C4-2B (cell line): ENCODE results near the gene ALG2.

ENCODE experiments used
- CTCF ChIP-seq: fragments of 450-650 bp; conservative IDR thresholded peaks from 2 replicates; pipeline ENCODE4 v1.5.1; 2017; ENCODE audit warnings: mild to moderate bottlenecking
- ZFX ChIP-seq: fragments of 450-650 bp; IDR thresholded peaks from 2 replicates; pipeline ENCODE4 v1.6.1; 2017

- TF ChIP-seq CTCF = no peak
- no peak for TF ChIP-seq ZFX
Observed at GRCh38 chr9:99253134-99253533, 31.4 kb upstream of the ALG2 start.
